Esophagus muscularis mucosa (tissue), 4 donors: ENCODE results near the gene NR5A2. TPM values are rescaled to one million over a fixed set of nuclear protein-coding genes. Genes with fewer than 3 reads are reported as not detected.

ENCODE experiments used
- DNase-seq: peaks from one replicate; pipeline ENCODE4 v3.0.0-alpha.2; 2017; ENCODE audit errors: extremely low spot score
- H3K27ac ChIP-seq, 4 donors: fragments of 200-600 bp; sonication (generic); replicated peaks in 1 of 4; 1 replicate in 3 of 4; 2 replicates in 1 of 4; pipeline ENCODE4 v1.5.1; 2016 to 2019; ENCODE audit warnings: mild to moderate bottlenecking in 1 of 4
- H3K27me3 ChIP-seq, 4 donors: fragments of 200-600 bp; sonication (generic); one replicate each; pipeline versions ENCODE4 v1.5.1 to v1.6.0; 2016 to 2019
- H3K36me3 ChIP-seq, 4 donors: fragments of 200-600 bp; sonication (generic); one replicate each; pipeline ENCODE4 v1.5.1; 2016 to 2019
- H3K4me1 ChIP-seq, 4 donors: fragments of 200-600 bp; sonication (generic); one replicate each; pipeline ENCODE4 v1.5.1; 2016 to 2019
- H3K4me3 ChIP-seq, 4 donors: fragments of 200-600 bp; sonication (generic); 1 replicate in 2 of 4; 2 replicates in 2 of 4; pipeline ENCODE4 v1.5.1; 2016 to 2019; ENCODE audit warnings: mild to moderate bottlenecking in 4 of 4, moderate library complexity in 1 of 4
- H3K9me3 ChIP-seq, 4 donors: fragments of 200-600 bp; sonication (generic); 1 replicate in 3 of 4; 2 replicates in 1 of 4; pipeline ENCODE4 v1.5.1; 2016 to 2019
- CTCF ChIP-seq, 3 experiments: fragments of 200-600 bp in 2 of 3; fragments of 450-650 bp in 1 of 3; sonication (generic) in 2 of 3; IDR thresholded peaks; one replicate each; pipeline ENCODE4 v1.5.1; 2017 to 2019; ENCODE audit warnings: antibody characterized with exemption in 3 of 3, mild to moderate bottlenecking in 2 of 3, moderate library complexity in 1 of 3
- EP300 ChIP-seq: sonication (generic); formaldehyde crosslinking; IDR thresholded peaks from one replicate; pipeline ENCODE4 v1.6.1; 2017; ENCODE audit warnings: antibody characterized with exemption
- POLR2A ChIP-seq: fragments of 450-650 bp; IDR thresholded peaks from one replicate; pipeline ENCODE4 v1.6.1; 2017; ENCODE audit warnings: antibody characterized with exemption, moderate library complexity, mild to moderate bottlenecking, low read depth
- POLR2AphosphoS5 ChIP-seq, 2 donors: sonication (generic); formaldehyde crosslinking; IDR thresholded peaks; one replicate each; pipeline ENCODE4 v1.6.1; 2017; ENCODE audit warnings: antibody characterized with exemption in 2 of 2
- WGBS: methylation state at CpG from one replicate; pipeline ENCODE4 v1.1.5; 2018; 5-methylcytosine and 5-hydroxymethylcytosine counted together
- intact Hi-C: fragments of 100-400 bp; cut with DNase I; formaldehyde crosslinking; loops from one replicate; pipeline ENCODE4 v1.15.1; 2023
- total RNA-seq, 4 donors: library from RNA; depleted of rRNA; stranded (reverse); fragments of >200 nt; gene quantifications; one replicate each; pipeline versions ENCODE4 v1.1.0 to v1.2.1, GENCODE V29; 2016

The NR5A2 gene
- total RNA-seq, 4 donors from 2014 or later, result 0.83 to 4.0 (median 2.9) TPM

- intact Hi-C loops, result no loop called here
- 90% methylated on average over 6 of the region's 6 CpGs for WGBS
- H3K9me3 ChIP-seq, result no peaks in the 10 kb centered on the region
Measured at GRCh38 chr1:199982606-199983005, 44.9 kb upstream of the NR5A2 start.

GRCh38 chr1:199983531-199983930 lies 44.0 kb upstream of the NR5A2 start:
- Histone ChIP-seq H3K36me3 (no peaks in the 10 kb centered on the region), H3K4me1 (no peaks in the 10 kb centered on the region), H3K4me3 (no peak overlapping the region), H3K27me3 (no peaks in the 10 kb centered on the region), H3K9me3 (no peaks in the 10 kb centered on the region), H3K27ac (no peak overlapping the region)
- intact Hi-C loops, result no loop called here
- no peak for TF ChIP-seq CTCF (IDR thresholded peaks at IDR 0.05)
- no peak for TF ChIP-seq EP300
- TF ChIP-seq POLR2A, result no peak
- no peak for TF ChIP-seq POLR2AphosphoS5 (IDR thresholded peaks at IDR 0.05)
- no peak for DNase-seq
- 85% methylated on average over 3 of the region's 3 CpGs for WGBS

More at GRCh38 chr1:199982606-199983005, 44.9 kb upstream of the NR5A2 start:
- TF ChIP-seq POLR2A (no peak), EP300 (no peak), POLR2AphosphoS5 (IDR thresholded peaks at IDR 0.05) (no peak), CTCF (IDR thresholded peaks at IDR 0.05) (no peak)
- Histone ChIP-seq H3K4me1 (peaks cover 0 to 3% (median 0%) of the 10 kb centered on the region in 4 donors), H3K4me3 (no peak overlapping the region), H3K27ac (no peak overlapping the region), H3K36me3 (no peaks in the 10 kb centered on the region), H3K27me3 (no peaks in the 10 kb centered on the region)
- DNase-seq, result no peak

GRCh38 chr1:199995096-199995685 lies 32.3 kb upstream of the NR5A2 start:
- Histone ChIP-seq H3K36me3 (no peaks in the 10 kb centered on the region), H3K27me3 (no peaks in the 10 kb centered on the region), H3K27ac (no peak overlapping the region), H3K4me1 (no peaks in the 10 kb centered on the region), H3K9me3 (no peaks in the 10 kb centered on the region), H3K4me3 (no peak overlapping the region)
- WGBS, result 52% methylated on average over 3 of the region's 3 CpGs
- no peak for DNase-seq
- no peak for TF ChIP-seq POLR2A
- no peak for TF ChIP-seq CTCF (IDR thresholded peaks at IDR 0.05)
- TF ChIP-seq EP300, result no peak
- TF ChIP-seq POLR2AphosphoS5 (IDR thresholded peaks at IDR 0.05), result no peak
- intact Hi-C loops, result no loop called here

GRCh38 chr1:200005165-200005564 lies 22.3 kb upstream of the NR5A2 start:
- no peaks in the 10 kb centered on the region for H3K36me3 ChIP-seq
- no peak overlapping the region for H3K27ac ChIP-seq
- no peaks in the 10 kb centered on the region for H3K9me3 ChIP-seq
- no peak for DNase-seq
- no peaks in the 10 kb centered on the region for H3K27me3 ChIP-seq
- no peaks in the 10 kb centered on the region for H3K4me1 ChIP-seq
- TF ChIP-seq POLR2AphosphoS5 (IDR thresholded peaks at IDR 0.05), result no peak
- intact Hi-C loops, result no loop called here
- WGBS, result 90% methylated on average over 6 of the region's 6 CpGs
- no peak overlapping the region for H3K4me3 ChIP-seq

GRCh38 chr1:200006711-200007110 lies 20.8 kb upstream of the NR5A2 start:
- no peak for TF ChIP-seq EP300
- TF ChIP-seq POLR2A, result no peak
- no peak for DNase-seq
- WGBS, result 78% methylated on average over 3 of the region's 3 CpGs
- H3K4me3 ChIP-seq, result no peak overlapping the region
- no peaks in the 10 kb centered on the region for H3K9me3 ChIP-seq
- H3K27me3 ChIP-seq, result no peaks in the 10 kb centered on the region
- H3K27ac ChIP-seq, result no peak overlapping the region
- H3K4me1 ChIP-seq, result no peaks in the 10 kb centered on the region
- H3K36me3 ChIP-seq, result no peaks in the 10 kb centered on the region
- intact Hi-C loops, result no loop called here

- Histone ChIP-seq H3K4me3 (no peak overlapping the region), H3K9me3 (no peaks in the 10 kb centered on the region), H3K27ac (no peak overlapping the region), H3K27me3 (peaks cover 0 to 17% (median 0%) of the 10 kb centered on the region in 4 donors), H3K36me3 (no peaks in the 10 kb centered on the region), H3K4me1 (no peaks in the 10 kb centered on the region)
- no peak for TF ChIP-seq POLR2A
- DNase-seq, result no peak
- intact Hi-C loops, result no loop called here
- WGBS, result 85% methylated on average over 2 of the region's 2 CpGs
Measured at GRCh38 chr1:200015811-200016210, 11.7 kb upstream of the NR5A2 start.
